Vagina (tissue), 2 donors: ENCODE data around the gene APBA3. TPM values are rescaled to one million over a fixed set of nuclear protein-coding genes. Genes with fewer than 3 reads are reported as not detected.

ENCODE experiments used
- DNase-seq, 2 donors: peaks; one replicate each; pipeline ENCODE4 v3.0.0-alpha.2; 2017; ENCODE audit errors: extremely low spot score in 2 of 2
- H3K27ac ChIP-seq: fragments of 200-600 bp; sonication (generic); one replicate; pipeline ENCODE4 v1.5.1; 2019
- H3K27me3 ChIP-seq: fragments of 200-600 bp; sonication (generic); one replicate; pipeline ENCODE4 v1.5.1; 2019
- H3K36me3 ChIP-seq, 2 donors: fragments of 200-600 bp; sonication (generic); one replicate each; pipeline ENCODE4 v1.5.1; 2017 to 2019
- H3K4me1 ChIP-seq: fragments of 200-600 bp; sonication (generic); one replicate; pipeline ENCODE4 v1.5.1; 2019
- H3K4me3 ChIP-seq, 2 donors: fragments of 200-600 bp; sonication (generic); 1 replicate in 1 of 2; 2 replicates in 1 of 2; pipeline ENCODE4 v1.5.1; 2016 to 2019
- H3K9me3 ChIP-seq: fragments of 200-600 bp; sonication (generic); one replicate; pipeline ENCODE4 v1.5.1; 2019
- CTCF ChIP-seq, 3 experiments: fragments of 450-650 bp in 2 of 3; fragments of 200-600 bp in 1 of 3; sonication (generic) in 1 of 3; IDR thresholded peaks; one replicate each; pipeline ENCODE4 v1.5.1; 2017 to 2019; ENCODE audit warnings: antibody characterized with exemption in 3 of 3, mild to moderate bottlenecking in 2 of 3, moderate library complexity in 2 of 3
- POLR2A ChIP-seq, 2 donors: fragments of 450-650 bp; IDR thresholded peaks; one replicate each; pipeline ENCODE4 v1.6.1; 2017; ENCODE audit warnings: antibody characterized with exemption in 2 of 2, mild to moderate bottlenecking in 2 of 2, moderate library complexity in 2 of 2
- POLR2AphosphoS5 ChIP-seq, 2 donors: sonication (generic); formaldehyde crosslinking; IDR thresholded peaks; one replicate each; pipeline ENCODE4 v1.9.0; 2017; ENCODE audit warnings: antibody characterized with exemption in 2 of 2, mild to moderate bottlenecking in 2 of 2, low read depth in 1 of 2; ENCODE audit not compliant: insufficient read depth in 1 of 2
- intact Hi-C: fragments of 100-400 bp; cut with DNase I; formaldehyde crosslinking; loops from one replicate; pipeline ENCODE4 v1.15.1; 2023
- total RNA-seq: library from RNA; depleted of rRNA; stranded (reverse); fragments of >200 nt; gene quantifications from one replicate; pipeline ENCODE4 v1.2.3, GENCODE V29; 2016

The APBA3 gene
- total RNA-seq, 1 donor from 2014 or later = 46.2 TPM

GRCh38 chr19:3730457-3730958, 31.0 kb downstream of the APBA3 start:
- no peak overlapping the region for H3K4me3 ChIP-seq
- H3K27me3 ChIP-seq = no peaks in the 10 kb centered on the region
- H3K36me3 ChIP-seq = no peaks in the 10 kb centered on the region
- H3K27ac ChIP-seq = no peak overlapping the region
- no peaks in the 10 kb centered on the region for H3K9me3 ChIP-seq
- TF ChIP-seq CTCF (IDR thresholded peaks at IDR 0.05) (no peak), POLR2A (IDR thresholded peaks at IDR 0.05) (no peak), POLR2AphosphoS5 (IDR thresholded peaks at IDR 0.05; ENCODE audit: insufficient read depth in 1 of 2, low read depth in 1 of 2) (no peak)
- no peaks in the 10 kb centered on the region for H3K4me1 ChIP-seq
- DNase-seq = no peak
- intact Hi-C loops = no loop called here

- H3K4me3 ChIP-seq = no peak overlapping the region
- intact Hi-C loops = no loop called here
- no peaks in the 10 kb centered on the region for H3K9me3 ChIP-seq
- H3K27me3 ChIP-seq = peaks cover 6% of the 10 kb centered on the region
- no peak overlapping the region for H3K27ac ChIP-seq
- no peak for DNase-seq
- no peaks in the 10 kb centered on the region for H3K36me3 ChIP-seq
- H3K4me1 ChIP-seq = peaks cover 12% of the 10 kb centered on the region
- no peak for TF ChIP-seq POLR2A (IDR thresholded peaks at IDR 0.05)
- TF ChIP-seq POLR2AphosphoS5 (IDR thresholded peaks at IDR 0.05; ENCODE audit: insufficient read depth in 1 of 2, low read depth in 1 of 2) = no peak
- TF ChIP-seq CTCF (IDR thresholded peaks at IDR 0.05) = no peak
These were observed 35.7 kb downstream of the APBA3 start for GRCh38 chr19:3725640-3726310.

- Histone ChIP-seq H3K36me3 (no peaks in the 10 kb centered on the region), H3K4me3 (no peak overlapping the region), H3K27me3 (peaks cover 6% of the 10 kb centered on the region), H3K4me1 (peaks cover 12% of the 10 kb centered on the region), H3K27ac (no peak overlapping the region), H3K9me3 (no peaks in the 10 kb centered on the region)
- DNase-seq = no peak
- intact Hi-C loops = no loop called here
- TF ChIP-seq POLR2A (IDR thresholded peaks at IDR 0.05) (no peak), POLR2AphosphoS5 (IDR thresholded peaks at IDR 0.05; ENCODE audit: insufficient read depth in 1 of 2, low read depth in 1 of 2) (no peak)
These were observed 36.4 kb downstream of the APBA3 start for GRCh38 chr19:3725121-3725520.

- Histone ChIP-seq H3K27ac (no peak overlapping the region), H3K27me3 (peaks cover 6% of the 10 kb centered on the region), H3K4me1 (peaks cover 12% of the 10 kb centered on the region), H3K9me3 (no peaks in the 10 kb centered on the region), H3K4me3 (no peak overlapping the region), H3K36me3 (no peaks in the 10 kb centered on the region)
- TF ChIP-seq POLR2AphosphoS5 (IDR thresholded peaks at IDR 0.05; ENCODE audit: insufficient read depth in 1 of 2, low read depth in 1 of 2) (no peak), POLR2A (IDR thresholded peaks at IDR 0.05) (no peak), CTCF (IDR thresholded peaks at IDR 0.05) (no peak)
- no peak for DNase-seq
- intact Hi-C loops = no loop called here
These were observed 37.6 kb downstream of the APBA3 start for GRCh38 chr19:3723883-3724282.

- Histone ChIP-seq H3K36me3 (no peaks in the 10 kb centered on the region), H3K27ac (no peak overlapping the region), H3K27me3 (peaks cover 6% of the 10 kb centered on the region), H3K4me3 (no peak overlapping the region), H3K4me1 (peaks cover 12% of the 10 kb centered on the region), H3K9me3 (no peaks in the 10 kb centered on the region)
- no peak for TF ChIP-seq POLR2A (IDR thresholded peaks at IDR 0.05)
- no peak for TF ChIP-seq POLR2AphosphoS5 (IDR thresholded peaks at IDR 0.05; ENCODE audit: insufficient read depth in 1 of 2, low read depth in 1 of 2)
- no peak for DNase-seq
- intact Hi-C loops = no loop called here
These were observed 38.4 kb downstream of the APBA3 start for GRCh38 chr19:3723110-3723488.

- H3K27me3 ChIP-seq = peaks cover 6% of the 10 kb centered on the region
- no peaks in the 10 kb centered on the region for H3K9me3 ChIP-seq
- peaks cover 12% of the 10 kb centered on the region for H3K4me1 ChIP-seq
- no peak for DNase-seq
- no peaks in the 10 kb centered on the region for H3K36me3 ChIP-seq
- no peak for TF ChIP-seq POLR2A (IDR thresholded peaks at IDR 0.05)
- peak overlapping the region; percentile 22 to 26 for H3K4me3 ChIP-seq
- no peak overlapping the region for H3K27ac ChIP-seq
- intact Hi-C loops = no loop called here
These were observed 38.9 kb downstream of the APBA3 start for GRCh38 chr19:3722443-3723109.
